GM12878 (cell line): Measurements from ENCODE around the gene LGI2. TPM values are rescaled to one million over a fixed set of nuclear protein-coding genes. Genes with fewer than 3 reads are reported as not detected.
A peak's percentile ranks its signal among the peaks of the same experiment; 100 is the strongest.
"Not testable (repeated sequence)": the region's sequence is repeated elsewhere in the genome, so short reads cannot be mapped to it uniquely, and the experiment has no call there.

Experiments
- ATAC-seq: fragments of 200-7000 bp; cut with Tn5 transposase; 3 replicates; pipeline ENCODE4 v1.9.1; 2020; ENCODE audit warnings: mild to moderate bottlenecking, moderate library complexity
- BruUV-seq: library from RNA; stranded (reverse); fragments of 400-500 nt; replicated peaks from 2 replicates; lab custom pipeline; 2021; lab: Mats Ljungman, UMichigan
- CTCF ChIA-PET: fragments of 300-600 bp; sonication (Branson Sonifier 250); formaldehyde crosslinking; extraction: SDS; loops from one replicate; lab custom pipeline; 2021; ENCODE audit warnings: inconsistent platforms; lab: Yijun Ruan, JAX
- POLR2A ChIA-PET: fragments of 350-600 bp; formaldehyde crosslinking; extraction: SDS; loops from one replicate; lab custom pipeline; 2021; ENCODE audit warnings: inconsistent platforms; lab: Charles Lee
- RAD21 ChIA-PET: fragments of 300-600 bp; sonication (Branson Sonifier 250); formaldehyde crosslinking; loops from one replicate; lab custom pipeline; 2023; ENCODE audit warnings: antibody characterized with exemption; ENCODE audit not compliant: unreplicated experiment; lab: Charles Lee
- SMC1A ChIA-PET: fragments of 300-600 bp; sonication (Branson Sonifier 250); formaldehyde crosslinking; loops from one replicate; lab custom pipeline; 2023; ENCODE audit not compliant: unreplicated experiment, uncharacterized antibody; lab: Charles Lee
- DNase-seq: peaks from one replicate; pipeline ENCODE4 v3.0.0-alpha.2; 2011; ENCODE audit warnings: low read depth, low spot score
- FAIRE-seq: peaks from 3 replicates; lab custom pipeline; 2011; peaks lifted over from hg19 to GRCh38; lab: Jason Lieb, UNC
- H2AFZ ChIP-seq: 2 replicates; pipeline ENCODE4 v1.6.0; 2011; ENCODE audit warnings: low read depth, low read length, control low read depth; ENCODE audit not compliant: control insufficient read depth
- H3K27ac ChIP-seq: 2 replicates; pipeline ENCODE4 v1.5.1; 2011; ENCODE audit warnings: control low read depth; ENCODE audit not compliant: control insufficient read depth, insufficient read depth
- H3K27me3 ChIP-seq, 2 experiments: replicated peaks in 1 of 2; 2 replicates each; pipeline versions ENCODE4 v1.6.0 to v1.6.1; 2011; ENCODE audit warnings: low read length in 1 of 2; ENCODE audit not compliant: control insufficient read depth in 2 of 2, insufficient read depth in 2 of 2
- H3K36me3 ChIP-seq, 2 experiments: 2 replicates each; pipeline ENCODE4 v1.5.1; 2011; ENCODE audit warnings: low read length in 1 of 2; ENCODE audit not compliant: control insufficient read depth in 2 of 2, insufficient read depth in 2 of 2
- H3K4me1 ChIP-seq: 2 replicates; pipeline ENCODE4 v1.6.1; 2011; ENCODE audit warnings: mild to moderate bottlenecking, low read length, moderate library complexity, mixed read lengths; ENCODE audit not compliant: control insufficient read depth, insufficient read depth
- H3K4me2 ChIP-seq: 2 replicates; pipeline ENCODE4 v1.6.0; 2011; ENCODE audit warnings: control low read depth; ENCODE audit not compliant: control insufficient read depth, insufficient read depth
- H3K4me3 ChIP-seq: fragments of 200-600 bp; sonication (generic); 2 replicates; pipeline ENCODE4 v1.5.1; 2016
- H3K79me2 ChIP-seq: 2 replicates; pipeline ENCODE4 v1.6.0; 2011; ENCODE audit warnings: low read length; ENCODE audit not compliant: control insufficient read depth, insufficient read depth
- H3K9ac ChIP-seq: 2 replicates; pipeline ENCODE4 v1.8.0; 2011; ENCODE audit warnings: low read length, control low read depth, mixed read lengths; ENCODE audit not compliant: control insufficient read depth, insufficient read depth
- H3K9me3 ChIP-seq: replicated peaks from 3 replicates; pipeline ENCODE4 v1.5.1; 2011; ENCODE audit warnings: mild to moderate bottlenecking, low read length; ENCODE audit not compliant: control insufficient read depth, insufficient read depth
- H4K20me1 ChIP-seq: 2 replicates; pipeline ENCODE4 v1.6.0; 2011; ENCODE audit not compliant: control insufficient read depth, insufficient read depth
- FOXM1 ChIP-seq: IDR thresholded peaks from 2 replicates; pipeline ENCODE4 v1.6.1; 2012; ENCODE audit warnings: low read depth, mild to moderate bottlenecking, inconsistent platforms, low read length, moderate library complexity
- MYC ChIP-seq: IDR thresholded peaks from 2 replicates; pipeline ENCODE4 v1.6.1; 2011; ENCODE audit warnings: mild to moderate bottlenecking, low read length, moderate library complexity, inconsistent platforms; ENCODE audit not compliant: insufficient read depth, insufficient replicate concordance, insufficient read length, severe bottlenecking
- NRF1 ChIP-seq: conservative IDR thresholded peaks from 2 replicates; pipeline ENCODE4 v1.6.1; 2011; ENCODE audit warnings: mild to moderate bottlenecking, low read depth, low read length, improper control_type of control experiment
- POLR2A ChIP-seq: IDR thresholded peaks from 2 replicates; pipeline ENCODE4 v1.6.1; 2011; ENCODE audit warnings: low read depth, mild to moderate bottlenecking, low read length
- RAD21 ChIP-seq: IDR thresholded peaks from 2 replicates; pipeline ENCODE4 v1.6.1; 2011; ENCODE audit warnings: mild to moderate bottlenecking, low read depth, low read length, moderate library complexity; ENCODE audit not compliant: insufficient read depth
- SPI1 ChIP-seq: IDR thresholded peaks from 2 replicates; pipeline ENCODE4 v1.6.1; 2011; ENCODE audit warnings: low read depth, mild to moderate bottlenecking, low read length, moderate library complexity, borderline replicate concordance; ENCODE audit not compliant: insufficient read depth
- SUPT20H ChIP-seq: IDR thresholded peaks from 2 replicates; pipeline ENCODE4 v1.6.1; 2011; ENCODE audit warnings: low read depth, mild to moderate bottlenecking, low read length, moderate library complexity, borderline replicate concordance; ENCODE audit not compliant: control insufficient read depth
- WGBS: methylation state at CpG from one replicate; pipeline ENCODE4 v1.1.6; 2016; ENCODE audit warnings: low lambda C conversion rate; ENCODE audit not compliant: insufficient replicate concordance, insufficient coverage; ENCODE audit errors: missing lambda C conversion rate; 5-methylcytosine and 5-hydroxymethylcytosine counted together
- in situ Hi-C: fragments of 300-500 bp; cut with MboI; formaldehyde crosslinking; loops from 9 replicates; pipeline ENCODE4 v1.14.3; 2018; ENCODE audit warnings: mixed read lengths
- intact Hi-C: fragments of 100-400 bp; cut with micrococcal nuclease; formaldehyde crosslinking; loops from one replicate; pipeline ENCODE4 v1.14.2; 2022; ENCODE audit not compliant: unreplicated experiment
- polyA plus RNA-seq, 11 experiments: library from polyadenylated mRNA; depleted of rRNA in 4 of 11; unstranded in 6 of 11; stranded (reverse) in 5 of 11; fragments of >200 nt; fragmentation: Nextera tagmentation in 4 of 11; fragmentation: Illumina TruSeq in 1 of 11; extraction: Ambion mirVana in 4 of 11; extraction: Trizol in 1 of 11; gene quantifications; 1 replicate in 1 of 11; 2 replicates in 10 of 11; pipeline versions ENCODE4 v1.2.1 to v1.2.3, GENCODE V29; 2011 to 2016; ENCODE audit warnings: inconsistent platforms in 2 of 11, missing spikeins in 2 of 11, low read depth in 1 of 11
- total RNA-seq, 4 experiments: library from RNA; depleted of rRNA in 3 of 4; stranded (reverse); fragments of >200 nt in 3 of 4; fragmentation: Illumina TruSeq in 1 of 4; extraction: Trizol in 1 of 4; gene quantifications; 2 replicates each; pipeline versions ENCODE4 v1.2.1 to v1.2.3, GENCODE V29; 2013 to 2021
- TF ChIP-seq, protein P1 (sequence below): fragments of 450-650 bp; IDR thresholded peaks from 2 replicates; pipeline ENCODE4 v1.6.1; 2017; ENCODE audit warnings: borderline replicate concordance
- TF ChIP-seq, protein P2 (sequence below): fragments of 450-650 bp; IDR thresholded peaks from 2 replicates; pipeline ENCODE4 v1.6.1; 2017; ENCODE audit warnings: mild to moderate bottlenecking
- TF ChIP-seq, protein P3 (sequence below): fragments of 450-650 bp; IDR thresholded peaks from 2 replicates; pipeline ENCODE4 v1.6.1; 2016; ENCODE audit warnings: mild to moderate bottlenecking, moderate library complexity, borderline replicate concordance

LGI2 gene
- total and polyA plus RNA-seq, 10 of the 15 experiments (the other 5 are each of a cell fraction or from before 2014, with no cell fraction given): not detected

DNA sequence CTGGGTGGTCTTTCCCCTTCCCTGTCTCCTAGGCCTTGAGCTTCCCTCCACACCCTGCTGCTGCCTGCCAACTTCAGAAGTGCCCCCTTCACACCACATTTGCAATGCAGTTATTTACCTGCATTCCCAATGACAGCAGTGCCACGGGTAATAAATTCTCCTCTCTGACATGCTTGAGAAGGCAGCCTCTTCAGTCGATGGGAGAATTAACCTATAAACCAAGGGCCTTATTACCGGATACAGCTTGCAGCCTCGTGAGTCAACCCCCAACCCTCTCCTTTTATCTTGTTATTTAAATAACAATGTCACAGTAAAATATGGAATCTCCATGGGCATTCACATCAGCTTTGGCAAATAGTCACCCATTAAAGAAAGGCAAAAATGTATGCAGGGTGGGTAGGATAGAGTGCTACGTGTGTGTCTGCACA lies 34.7 kb upstream of the LGI2 start (continued):
- no peak for TF ChIP-seq NRF1
- TF ChIP-seq SUPT20H: no peak
- TF ChIP-seq RAD21: no peak
- TF ChIP-seq MYC: no peak
- TF ChIP-seq POLR2A: no peak
- no peak for TF ChIP-seq SPI1
- TF ChIP-seq, protein P1, sequence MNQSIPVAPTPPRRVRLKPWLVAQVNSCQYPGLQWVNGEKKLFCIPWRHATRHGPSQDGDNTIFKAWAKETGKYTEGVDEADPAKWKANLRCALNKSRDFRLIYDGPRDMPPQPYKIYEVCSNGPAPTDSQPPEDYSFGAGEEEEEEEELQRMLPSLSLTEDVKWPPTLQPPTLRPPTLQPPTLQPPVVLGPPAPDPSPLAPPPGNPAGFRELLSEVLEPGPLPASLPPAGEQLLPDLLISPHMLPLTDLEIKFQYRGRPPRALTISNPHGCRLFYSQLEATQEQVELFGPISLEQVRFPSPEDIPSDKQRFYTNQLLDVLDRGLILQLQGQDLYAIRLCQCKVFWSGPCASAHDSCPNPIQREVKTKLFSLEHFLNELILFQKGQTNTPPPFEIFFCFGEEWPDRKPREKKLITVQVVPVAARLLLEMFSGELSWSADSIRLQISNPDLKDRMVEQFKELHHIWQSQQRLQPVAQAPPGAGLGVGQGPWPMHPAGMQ: no peak
- TF ChIP-seq FOXM1: no peak
- TF ChIP-seq, protein P2, sequence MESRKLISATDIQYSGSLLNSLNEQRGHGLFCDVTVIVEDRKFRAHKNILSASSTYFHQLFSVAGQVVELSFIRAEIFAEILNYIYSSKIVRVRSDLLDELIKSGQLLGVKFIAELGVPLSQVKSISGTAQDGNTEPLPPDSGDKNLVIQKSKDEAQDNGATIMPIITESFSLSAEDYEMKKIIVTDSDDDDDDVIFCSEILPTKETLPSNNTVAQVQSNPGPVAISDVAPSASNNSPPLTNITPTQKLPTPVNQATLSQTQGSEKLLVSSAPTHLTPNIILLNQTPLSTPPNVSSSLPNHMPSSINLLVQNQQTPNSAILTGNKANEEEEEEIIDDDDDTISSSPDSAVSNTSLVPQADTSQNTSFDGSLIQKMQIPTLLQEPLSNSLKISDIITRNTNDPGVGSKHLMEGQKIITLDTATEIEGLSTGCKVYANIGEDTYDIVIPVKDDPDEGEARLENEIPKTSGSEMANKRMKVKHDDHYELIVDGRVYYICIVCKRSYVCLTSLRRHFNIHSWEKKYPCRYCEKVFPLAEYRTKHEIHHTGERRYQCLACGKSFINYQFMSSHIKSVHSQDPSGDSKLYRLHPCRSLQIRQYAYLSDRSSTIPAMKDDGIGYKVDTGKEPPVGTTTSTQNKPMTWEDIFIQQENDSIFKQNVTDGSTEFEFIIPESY: no peak

DNA sequence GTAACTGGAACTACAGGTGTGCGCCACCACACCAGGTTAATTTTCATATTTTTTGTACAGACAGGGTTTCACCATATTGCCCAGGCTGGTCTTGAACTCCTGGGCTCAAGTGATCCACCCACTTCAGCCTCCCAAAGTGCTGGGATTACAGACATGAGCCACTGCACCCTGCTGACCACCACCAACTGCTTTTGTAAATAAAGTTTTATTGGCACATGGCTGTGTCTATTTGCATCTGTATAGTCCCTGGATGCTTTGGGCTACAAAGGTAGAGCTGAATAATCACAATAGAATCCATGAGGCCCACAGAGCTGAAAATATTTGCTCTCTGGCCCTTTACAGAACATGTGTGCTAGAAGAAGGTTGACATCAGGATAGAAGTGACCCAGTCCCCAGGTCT lies 33.7 kb upstream of the LGI2 start:
- H3K4me3 ChIP-seq, in situ Hi-C loops, POLR2A ChIA-PET, BruUV-seq, H3K27me3 ChIP-seq, ATAC-seq, intact Hi-C loops, H3K4me1 ChIP-seq, H3K27ac ChIP-seq, H4K20me1 ChIP-seq, SMC1A ChIA-PET, H3K36me3 ChIP-seq, RAD21 ChIA-PET, DNase-seq, FAIRE-seq, H3K9me3 ChIP-seq, H3K79me2 ChIP-seq, H2AFZ ChIP-seq, H3K4me2 ChIP-seq, H3K9ac ChIP-seq: not testable (repeated sequence)
- CTCF ChIA-PET: interaction anchor here (0.7 kb wide), 1 partner anchor 1880 kb away, joined by 3 read pairs; no protein-coding TSS in a partner anchor
- TF ChIP-seq, protein P3, sequence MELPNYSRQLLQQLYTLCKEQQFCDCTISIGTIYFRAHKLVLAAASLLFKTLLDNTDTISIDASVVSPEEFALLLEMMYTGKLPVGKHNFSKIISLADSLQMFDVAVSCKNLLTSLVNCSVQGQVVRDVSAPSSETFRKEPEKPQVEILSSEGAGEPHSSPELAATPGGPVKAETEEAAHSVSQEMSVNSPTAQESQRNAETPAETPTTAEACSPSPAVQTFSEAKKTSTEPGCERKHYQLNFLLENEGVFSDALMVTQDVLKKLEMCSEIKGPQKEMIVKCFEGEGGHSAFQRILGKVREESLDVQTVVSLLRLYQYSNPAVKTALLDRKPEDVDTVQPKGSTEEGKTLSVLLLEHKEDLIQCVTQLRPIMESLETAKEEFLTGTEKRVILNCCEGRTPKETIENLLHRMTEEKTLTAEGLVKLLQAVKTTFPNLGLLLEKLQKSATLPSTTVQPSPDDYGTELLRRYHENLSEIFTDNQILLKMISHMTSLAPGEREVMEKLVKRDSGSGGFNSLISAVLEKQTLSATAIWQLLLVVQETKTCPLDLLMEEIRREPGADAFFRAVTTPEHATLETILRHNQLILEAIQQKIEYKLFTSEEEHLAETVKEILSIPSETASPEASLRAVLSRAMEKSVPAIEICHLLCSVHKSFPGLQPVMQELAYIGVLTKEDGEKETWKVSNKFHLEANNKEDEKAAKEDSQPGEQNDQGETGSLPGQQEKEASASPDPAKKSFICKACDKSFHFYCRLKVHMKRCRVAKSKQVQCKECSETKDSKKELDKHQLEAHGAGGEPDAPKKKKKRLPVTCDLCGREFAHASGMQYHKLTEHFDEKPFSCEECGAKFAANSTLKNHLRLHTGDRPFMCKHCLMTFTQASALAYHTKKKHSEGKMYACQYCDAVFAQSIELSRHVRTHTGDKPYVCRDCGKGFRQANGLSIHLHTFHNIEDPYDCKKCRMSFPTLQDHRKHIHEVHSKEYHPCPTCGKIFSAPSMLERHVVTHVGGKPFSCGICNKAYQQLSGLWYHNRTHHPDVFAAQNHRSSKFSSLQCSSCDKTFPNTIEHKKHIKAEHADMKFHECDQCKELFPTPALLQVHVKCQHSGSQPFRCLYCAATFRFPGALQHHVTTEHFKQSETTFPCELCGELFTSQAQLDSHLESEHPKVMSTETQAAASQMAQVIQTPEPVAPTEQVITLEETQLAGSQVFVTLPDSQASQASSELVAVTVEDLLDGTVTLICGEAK: peak; percentile 51; the same call in 1 of the 2 replicates
- WGBS: 85% methylated on average over 1 of the region's 1 CpG
